ENCODE measurements around the gene SH2B2.

The SH2B2 gene

DNA sequence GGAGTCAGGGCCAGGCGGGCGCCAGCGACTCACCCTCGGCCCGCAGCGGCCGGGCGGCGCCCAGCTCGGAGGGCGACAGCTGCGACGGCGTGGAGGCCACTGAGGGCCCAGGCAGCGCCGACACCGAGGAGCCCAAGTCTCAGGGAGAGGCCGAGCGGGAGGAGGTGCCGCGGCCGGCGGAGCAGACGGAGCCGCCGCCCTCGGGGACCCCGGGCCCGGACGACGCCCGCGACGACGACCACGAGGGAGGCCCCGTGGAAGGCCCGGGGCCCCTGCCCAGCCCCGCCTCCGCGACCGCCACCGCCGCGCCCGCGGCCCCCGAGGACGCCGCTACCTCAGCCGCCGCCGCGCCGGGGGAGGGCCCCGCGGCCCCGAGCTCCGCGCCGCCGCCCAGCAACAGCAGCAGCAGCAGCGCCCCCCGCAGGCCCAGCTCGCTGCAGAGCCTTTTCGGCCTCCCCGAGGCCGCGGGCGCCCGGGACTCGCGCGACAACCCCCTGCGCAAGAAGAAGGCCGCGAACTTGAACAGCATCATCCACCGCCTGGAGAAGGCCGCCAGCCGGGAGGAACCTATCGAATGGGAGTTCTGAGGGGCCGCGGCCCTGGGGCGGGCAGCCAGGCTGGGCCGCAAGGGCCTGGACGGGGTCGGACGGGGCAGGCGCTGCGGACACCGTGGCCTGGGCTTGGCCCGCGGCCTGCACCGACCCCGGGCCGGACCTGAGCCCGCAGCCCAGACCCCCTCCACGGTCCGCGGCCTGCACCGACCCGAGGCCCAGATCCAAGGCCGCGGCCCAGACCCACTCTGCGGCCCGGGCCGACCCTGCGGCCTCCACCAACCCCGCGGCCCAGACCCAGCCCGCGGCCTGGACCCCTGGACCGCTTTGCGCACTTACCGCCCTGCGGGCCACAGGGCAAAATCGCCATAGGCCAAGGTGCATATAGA is 37.9 kb upstream of the SH2B2 start:
- TF ChIP-seq ISL1 (CRISPR knock-in tag; IDR thresholded peaks at IDR 0.05): no peak
- TF ChIP-seq ZFP3 (CRISPR knock-in tag; IDR thresholded peaks at IDR 0.05): no peak
- no peak for TF ChIP-seq ZFP30 (CRISPR knock-in tag; IDR thresholded peaks at IDR 0.05)
- no peak for TF ChIP-seq TCF4 (CRISPR knock-in tag; IDR thresholded peaks at IDR 0.05; ENCODE audit: borderline replicate concordance)
- TF ChIP-seq, protein P1, sequence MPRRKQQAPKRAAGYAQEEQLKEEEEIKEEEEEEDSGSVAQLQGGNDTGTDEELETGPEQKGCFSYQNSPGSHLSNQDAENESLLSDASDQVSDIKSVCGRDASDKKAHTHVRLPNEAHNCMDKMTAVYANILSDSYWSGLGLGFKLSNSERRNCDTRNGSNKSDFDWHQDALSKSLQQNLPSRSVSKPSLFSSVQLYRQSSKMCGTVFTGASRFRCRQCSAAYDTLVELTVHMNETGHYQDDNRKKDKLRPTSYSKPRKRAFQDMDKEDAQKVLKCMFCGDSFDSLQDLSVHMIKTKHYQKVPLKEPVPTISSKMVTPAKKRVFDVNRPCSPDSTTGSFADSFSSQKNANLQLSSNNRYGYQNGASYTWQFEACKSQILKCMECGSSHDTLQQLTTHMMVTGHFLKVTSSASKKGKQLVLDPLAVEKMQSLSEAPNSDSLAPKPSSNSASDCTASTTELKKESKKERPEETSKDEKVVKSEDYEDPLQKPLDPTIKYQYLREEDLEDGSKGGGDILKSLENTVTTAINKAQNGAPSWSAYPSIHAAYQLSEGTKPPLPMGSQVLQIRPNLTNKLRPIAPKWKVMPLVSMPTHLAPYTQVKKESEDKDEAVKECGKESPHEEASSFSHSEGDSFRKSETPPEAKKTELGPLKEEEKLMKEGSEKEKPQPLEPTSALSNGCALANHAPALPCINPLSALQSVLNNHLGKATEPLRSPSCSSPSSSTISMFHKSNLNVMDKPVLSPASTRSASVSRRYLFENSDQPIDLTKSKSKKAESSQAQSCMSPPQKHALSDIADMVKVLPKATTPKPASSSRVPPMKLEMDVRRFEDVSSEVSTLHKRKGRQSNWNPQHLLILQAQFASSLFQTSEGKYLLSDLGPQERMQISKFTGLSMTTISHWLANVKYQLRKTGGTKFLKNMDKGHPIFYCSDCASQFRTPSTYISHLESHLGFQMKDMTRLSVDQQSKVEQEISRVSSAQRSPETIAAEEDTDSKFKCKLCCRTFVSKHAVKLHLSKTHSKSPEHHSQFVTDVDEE (CRISPR knock-in tag; IDR thresholded peaks at IDR 0.05): no peak
- ATAC-seq: no peak

DNA sequence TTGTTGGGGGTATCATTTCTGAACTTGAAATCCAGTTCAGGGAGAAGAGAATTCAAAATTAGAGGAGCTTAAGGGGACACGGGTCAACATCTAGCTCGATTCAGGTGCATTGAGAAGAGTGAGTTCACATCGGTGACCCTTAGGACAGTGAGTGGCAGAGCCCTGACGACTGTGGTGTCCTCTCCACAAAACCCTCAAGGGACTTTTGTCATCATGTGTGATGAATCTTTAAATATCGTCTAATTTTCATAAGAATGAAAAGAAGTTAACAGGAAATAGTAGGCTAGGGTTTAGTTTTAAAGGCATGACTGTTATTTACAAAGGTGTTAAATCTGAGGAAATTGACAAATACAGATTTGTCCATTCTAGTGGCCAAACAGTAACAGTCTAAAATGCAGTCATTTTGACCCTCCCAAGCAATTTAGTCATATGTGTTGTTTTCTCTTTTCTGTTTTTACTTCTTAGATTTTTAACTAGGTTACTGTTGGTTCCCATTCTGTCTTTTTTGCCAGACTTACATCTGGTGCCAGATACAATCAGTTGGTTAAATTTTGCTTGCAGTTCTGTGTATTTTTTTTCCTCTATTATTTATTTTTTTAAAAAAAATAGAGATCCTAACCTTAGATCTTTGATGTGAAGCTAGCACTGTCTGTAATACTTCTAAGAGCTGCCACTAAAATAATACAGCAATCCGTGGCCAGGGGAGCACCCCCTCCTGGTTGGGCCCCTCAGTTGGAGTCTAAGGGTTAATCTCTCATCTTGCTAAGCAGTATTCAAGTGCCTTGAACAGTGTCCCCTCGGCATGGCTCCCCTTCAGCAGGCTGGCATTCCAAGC is 34.9 kb upstream of the SH2B2 start:
- peak; percentile 89 for TF ChIP-seq TCF4 (CRISPR knock-in tag; IDR thresholded peaks at IDR 0.05; ENCODE audit: borderline replicate concordance)
- TF ChIP-seq ZFP3 (CRISPR knock-in tag; IDR thresholded peaks at IDR 0.05): no peak
- ATAC-seq: no peak

DNA sequence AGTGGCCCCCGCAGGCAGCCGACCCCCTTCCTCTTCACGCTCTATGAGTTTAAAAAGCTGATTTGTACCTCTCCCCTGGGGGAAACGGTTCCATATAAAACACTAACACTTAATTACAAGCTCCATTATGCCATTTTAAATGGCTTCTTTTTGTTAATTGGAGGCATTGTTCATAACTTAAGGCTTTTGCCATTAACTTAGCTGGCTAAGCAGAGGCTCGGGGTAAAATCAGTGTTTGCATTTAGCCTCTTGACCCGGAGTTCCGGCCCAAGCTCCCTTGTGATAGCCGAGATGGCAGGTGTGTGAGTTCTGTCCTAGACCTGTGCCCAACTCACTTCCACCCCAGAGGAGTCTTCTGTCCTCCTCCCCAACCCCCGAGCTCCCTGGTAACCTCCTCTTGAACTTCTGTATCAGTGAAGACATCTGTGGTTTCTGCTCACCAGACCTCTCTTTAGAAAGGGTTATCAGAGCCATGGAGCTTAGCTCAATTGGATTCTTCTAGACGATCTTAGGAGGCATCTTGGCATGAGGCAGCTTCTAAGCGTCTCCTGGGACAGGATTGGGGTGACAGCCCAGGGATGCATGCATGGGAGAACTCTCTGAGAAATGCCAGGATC is 34.2 kb upstream of the SH2B2 start:
- no peak for TF ChIP-seq ESRRG (CRISPR knock-in tag; IDR thresholded peaks at IDR 0.05)
- TF ChIP-seq ZFP3 (CRISPR knock-in tag; IDR thresholded peaks at IDR 0.05): no peak
- no peak for TF ChIP-seq CSDC2 (CRISPR knock-in tag; IDR thresholded peaks at IDR 0.05)
- no peak for TF ChIP-seq ZNF70 (CRISPR knock-in tag; IDR thresholded peaks at IDR 0.05)
- no peak for TF ChIP-seq TCF4 (CRISPR knock-in tag; IDR thresholded peaks at IDR 0.05; ENCODE audit: borderline replicate concordance)
- TF ChIP-seq, protein P2, sequence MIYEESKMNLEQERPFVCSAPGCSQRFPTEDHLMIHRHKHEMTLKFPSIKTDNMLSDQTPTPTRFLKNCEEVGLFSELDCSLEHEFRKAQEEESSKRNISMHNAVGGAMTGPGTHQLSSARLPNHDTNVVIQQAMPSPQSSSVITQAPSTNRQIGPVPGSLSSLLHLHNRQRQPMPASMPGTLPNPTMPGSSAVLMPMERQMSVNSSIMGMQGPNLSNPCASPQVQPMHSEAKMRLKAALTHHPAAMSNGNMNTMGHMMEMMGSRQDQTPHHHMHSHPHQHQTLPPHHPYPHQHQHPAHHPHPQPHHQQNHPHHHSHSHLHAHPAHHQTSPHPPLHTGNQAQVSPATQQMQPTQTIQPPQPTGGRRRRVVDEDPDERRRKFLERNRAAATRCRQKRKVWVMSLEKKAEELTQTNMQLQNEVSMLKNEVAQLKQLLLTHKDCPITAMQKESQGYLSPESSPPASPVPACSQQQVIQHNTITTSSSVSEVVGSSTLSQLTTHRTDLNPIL (CRISPR knock-in tag; IDR thresholded peaks at IDR 0.05; ENCODE audit: low read depth): no peak
- TF ChIP-seq PPARA (CRISPR knock-in tag; IDR thresholded peaks at IDR 0.05; ENCODE audit: borderline replicate concordance): no peak
- TF ChIP-seq ZC3H10 (CRISPR knock-in tag; IDR thresholded peaks at IDR 0.05): no peak
- no peak for TF ChIP-seq ARNTL (CRISPR knock-in tag; IDR thresholded peaks at IDR 0.05; ENCODE audit: borderline replicate concordance, low read depth)
- TF ChIP-seq ZNF565 (CRISPR knock-in tag; conservative IDR thresholded peaks at IDR 0.05; ENCODE audit: low read depth): no peak
- TF ChIP-seq SNAI2 (CRISPR knock-in tag; IDR thresholded peaks at IDR 0.05): no peak
- ATAC-seq: no peak

DNA sequence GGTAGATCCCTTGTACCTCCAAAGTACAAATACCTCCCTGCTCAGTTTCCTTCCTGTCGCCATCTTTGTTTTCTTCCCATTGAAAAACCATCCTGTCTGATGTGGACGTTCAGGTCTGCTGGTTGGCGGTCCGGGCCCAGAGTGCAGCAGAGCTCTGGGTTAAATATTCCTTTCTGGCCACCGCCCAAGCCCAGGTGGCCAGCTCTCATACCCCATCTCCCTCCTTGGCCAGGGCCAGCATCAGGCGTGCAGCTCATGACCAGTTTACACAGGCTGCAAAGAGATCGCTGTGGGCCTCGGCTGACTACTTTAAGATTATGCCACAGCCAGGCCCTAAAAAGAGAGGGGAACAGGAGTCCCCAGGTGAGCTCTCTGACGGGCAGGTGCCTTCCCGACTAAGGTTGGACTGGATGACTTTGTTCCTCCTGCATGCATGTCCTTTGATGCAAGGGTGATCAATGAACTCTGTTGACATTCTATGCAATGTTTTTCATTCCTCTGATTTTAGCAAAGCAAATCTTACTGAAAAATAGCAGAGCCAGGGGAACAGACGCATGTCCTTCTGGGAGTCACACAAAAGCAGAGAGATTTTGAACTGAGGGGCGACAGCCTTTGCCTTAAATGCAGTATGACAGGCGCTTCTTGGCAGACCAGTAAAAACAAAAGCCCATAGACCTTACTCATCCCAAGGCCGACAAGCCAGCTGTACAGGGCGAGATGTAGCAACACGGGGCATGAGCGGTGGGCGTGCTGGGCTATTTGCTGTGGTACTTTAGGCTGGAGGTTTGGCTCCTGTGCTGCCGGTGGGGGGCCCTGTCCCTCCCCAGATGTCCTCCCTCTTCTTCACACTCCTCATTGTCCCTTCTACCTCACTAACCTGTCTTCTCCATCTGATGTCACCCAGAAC is 33.3 kb upstream of the SH2B2 start:
- no peak for ATAC-seq
- TF ChIP-seq TCF4 (CRISPR knock-in tag; IDR thresholded peaks at IDR 0.05; ENCODE audit: borderline replicate concordance) (no peak), ZFP3 (CRISPR knock-in tag; IDR thresholded peaks at IDR 0.05) (no peak), PPARA (CRISPR knock-in tag; IDR thresholded peaks at IDR 0.05; ENCODE audit: borderline replicate concordance) (no peak), ZNF8 (CRISPR knock-in tag; IDR thresholded peaks at IDR 0.05) (no peak), ZNF565 (CRISPR knock-in tag; conservative IDR thresholded peaks at IDR 0.05; ENCODE audit: low read depth) (no peak), CSDC2 (CRISPR knock-in tag; IDR thresholded peaks at IDR 0.05) (no peak), ZC3H10 (CRISPR knock-in tag; IDR thresholded peaks at IDR 0.05) (no peak), OSR1 (CRISPR knock-in tag; IDR thresholded peaks at IDR 0.05) (no peak)
- TF ChIP-seq, protein P3, sequence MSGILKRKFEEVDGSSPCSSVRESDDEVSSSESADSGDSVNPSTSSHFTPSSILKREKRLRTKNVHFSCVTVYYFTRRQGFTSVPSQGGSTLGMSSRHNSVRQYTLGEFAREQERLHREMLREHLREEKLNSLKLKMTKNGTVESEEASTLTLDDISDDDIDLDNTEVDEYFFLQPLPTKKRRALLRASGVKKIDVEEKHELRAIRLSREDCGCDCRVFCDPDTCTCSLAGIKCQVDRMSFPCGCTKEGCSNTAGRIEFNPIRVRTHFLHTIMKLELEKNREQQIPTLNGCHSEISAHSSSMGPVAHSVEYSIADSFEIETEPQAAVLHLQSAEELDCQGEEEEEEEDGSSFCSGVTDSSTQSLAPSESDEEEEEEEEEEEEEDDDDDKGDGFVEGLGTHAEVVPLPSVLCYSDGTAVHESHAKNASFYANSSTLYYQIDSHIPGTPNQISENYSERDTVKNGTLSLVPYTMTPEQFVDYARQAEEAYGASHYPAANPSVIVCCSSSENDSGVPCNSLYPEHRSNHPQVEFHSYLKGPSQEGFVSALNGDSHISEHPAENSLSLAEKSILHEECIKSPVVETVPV (CRISPR knock-in tag; IDR thresholded peaks at IDR 0.05): no peak
- TF ChIP-seq, protein P4, sequence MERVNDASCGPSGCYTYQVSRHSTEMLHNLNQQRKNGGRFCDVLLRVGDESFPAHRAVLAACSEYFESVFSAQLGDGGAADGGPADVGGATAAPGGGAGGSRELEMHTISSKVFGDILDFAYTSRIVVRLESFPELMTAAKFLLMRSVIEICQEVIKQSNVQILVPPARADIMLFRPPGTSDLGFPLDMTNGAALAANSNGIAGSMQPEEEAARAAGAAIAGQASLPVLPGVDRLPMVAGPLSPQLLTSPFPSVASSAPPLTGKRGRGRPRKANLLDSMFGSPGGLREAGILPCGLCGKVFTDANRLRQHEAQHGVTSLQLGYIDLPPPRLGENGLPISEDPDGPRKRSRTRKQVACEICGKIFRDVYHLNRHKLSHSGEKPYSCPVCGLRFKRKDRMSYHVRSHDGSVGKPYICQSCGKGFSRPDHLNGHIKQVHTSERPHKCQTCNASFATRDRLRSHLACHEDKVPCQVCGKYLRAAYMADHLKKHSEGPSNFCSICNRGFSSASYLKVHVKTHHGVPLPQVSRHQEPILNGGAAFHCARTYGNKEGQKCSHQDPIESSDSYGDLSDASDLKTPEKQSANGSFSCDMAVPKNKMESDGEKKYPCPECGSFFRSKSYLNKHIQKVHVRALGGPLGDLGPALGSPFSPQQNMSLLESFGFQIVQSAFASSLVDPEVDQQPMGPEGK (CRISPR knock-in tag; IDR thresholded peaks at IDR 0.05; ENCODE audit: borderline replicate concordance): no peak
- TF ChIP-seq, protein P1 (CRISPR knock-in tag; IDR thresholded peaks at IDR 0.05): no peak
